GM12891 (cell line): ENCODE measurements around the gene ERCC3.

Experiments
- DNase-seq: peaks from one replicate; pipeline ENCODE4 v3.0.0; 2011; ENCODE audit warnings: low spot score; ENCODE audit not compliant: insufficient read length
- FAIRE-seq: peaks from 2 replicates; lab custom pipeline; 2011; peaks lifted over from hg19 to GRCh38; lab: Jason Lieb, UNC
- PAX5 ChIP-seq: IDR thresholded peaks from 2 replicates; pipeline ENCODE4 v1.6.1; 2011; ENCODE audit warnings: low read length, moderate library complexity, mild to moderate bottlenecking; ENCODE audit not compliant: insufficient read depth, severe bottlenecking
- POLR2A ChIP-seq: IDR thresholded peaks from 2 replicates; pipeline ENCODE4 v1.6.1; 2011; ENCODE audit warnings: low read depth, low read length, control low read depth
- POLR2AphosphoS5 ChIP-seq: IDR thresholded peaks from 2 replicates; pipeline ENCODE4 v1.6.1; 2011; ENCODE audit warnings: low read depth, low read length, control low read depth
- POU2F2 ChIP-seq: IDR thresholded peaks from 2 replicates; pipeline ENCODE4 v1.6.1; 2011; ENCODE audit warnings: low read depth, mild to moderate bottlenecking, control low read depth, low read length, moderate library complexity
- SPI1 ChIP-seq: IDR thresholded peaks from 2 replicates; pipeline ENCODE4 v1.6.1; 2011; ENCODE audit warnings: low read depth, low read length, control low read depth
- TAF1 ChIP-seq: IDR thresholded peaks from 2 replicates; pipeline ENCODE4 v1.6.1; 2011; ENCODE audit warnings: low read depth, low read length, control low read depth

Gene ERCC3

GRCh38 chr2:127283275-127283674 lies 10.7 kb downstream of the ERCC3 start:
- DNase-seq (no peak), FAIRE-seq (no peak)
- TF ChIP-seq POU2F2: no peak
- no peak for TF ChIP-seq POLR2A
- TF ChIP-seq PAX5: no peak
- TF ChIP-seq TAF1: no peak
- no peak for TF ChIP-seq SPI1

DNA sequence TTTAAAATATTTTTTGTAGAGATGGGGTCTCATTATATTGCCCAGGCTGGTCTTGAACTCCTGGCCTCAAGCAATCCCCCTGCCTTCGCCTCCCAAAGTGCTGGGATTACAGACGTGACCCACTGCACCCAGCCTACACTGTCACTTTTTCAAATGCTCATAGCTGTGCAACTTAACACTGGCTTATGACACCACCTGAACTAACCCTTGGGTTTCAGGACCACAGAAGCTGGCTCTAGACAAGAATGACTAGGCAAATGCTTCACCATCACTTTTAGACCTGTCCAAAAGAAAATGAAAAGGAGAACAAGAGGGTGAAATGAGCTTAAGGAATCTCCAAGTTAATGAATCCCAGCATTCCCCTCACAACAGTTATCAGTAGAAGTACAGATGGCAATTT lies 13.3 kb downstream of the ERCC3 start:
- no peak for TF ChIP-seq POU2F2
- no peak for TF ChIP-seq PAX5
- TF ChIP-seq SPI1: no peak
- no peak for TF ChIP-seq POLR2A
- TF ChIP-seq POLR2AphosphoS5: no peak
- TF ChIP-seq TAF1: no peak
- DNase-seq (no peak), FAIRE-seq (no peak)

DNA sequence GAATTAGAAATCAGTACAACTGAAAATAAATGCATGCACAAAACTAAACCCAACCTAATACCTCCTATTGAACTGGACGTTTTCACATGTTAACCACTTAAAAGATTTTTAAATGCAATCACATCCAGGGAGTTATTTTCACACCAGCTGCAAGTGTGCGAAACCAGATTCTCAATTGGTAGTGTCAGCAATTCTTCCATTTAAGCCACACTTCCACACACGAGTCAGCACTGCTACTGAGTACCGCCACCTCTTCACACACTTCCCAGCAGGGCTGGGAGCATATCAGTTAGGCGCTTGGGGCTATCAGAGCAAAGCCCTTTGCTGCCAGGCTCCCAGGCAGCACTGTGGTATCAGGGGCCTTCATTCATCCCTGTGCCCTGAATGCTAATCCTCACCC lies 14.2 kb downstream of the ERCC3 start:
- TF ChIP-seq POLR2AphosphoS5 (no peak), SPI1 (no peak), POU2F2 (no peak), PAX5 (no peak), POLR2A (no peak), TAF1 (no peak)
- FAIRE-seq (no peak), DNase-seq (no peak)

GRCh38 chr2:127278959-127279358 lies 15.0 kb downstream of the ERCC3 start:
- FAIRE-seq (no peak), DNase-seq (no peak)
- TF ChIP-seq POU2F2: no peak
- peak; percentile 53; the same call in 1 of the 2 replicates for TF ChIP-seq SPI1
- TF ChIP-seq POLR2AphosphoS5: no peak
- no peak for TF ChIP-seq POLR2A

- no peak for DNase-seq
- no peak for FAIRE-seq
- TF ChIP-seq POU2F2 (no peak), SPI1 (peak; percentile 76)
Measured at GRCh38 chr2:127277028-127277427, 16.9 kb downstream of the ERCC3 start.

DNA sequence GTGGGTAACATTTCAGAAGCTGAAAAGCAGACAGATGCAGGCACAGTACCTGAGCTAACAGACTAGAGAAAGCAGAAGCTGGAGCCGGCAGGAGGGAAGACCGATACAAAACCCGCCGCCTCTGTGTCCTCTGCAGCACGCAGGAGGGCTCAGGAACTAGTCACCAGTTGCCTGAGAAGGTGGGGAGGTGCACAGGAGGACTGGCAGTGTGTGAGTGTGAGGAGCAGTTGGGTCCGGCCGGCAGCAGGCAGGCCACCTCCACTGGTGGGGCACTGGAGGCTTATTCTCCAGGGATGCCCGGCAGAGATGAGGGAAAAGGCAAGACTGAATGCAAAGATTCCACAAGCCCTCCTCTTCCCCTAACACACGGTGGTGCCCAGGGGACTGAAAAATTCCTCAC lies 18.2 kb downstream of the ERCC3 start:
- no peak for DNase-seq
- no peak for TF ChIP-seq POLR2A
- no peak for TF ChIP-seq POLR2AphosphoS5
- TF ChIP-seq SPI1: no peak
- no peak for TF ChIP-seq PAX5
- TF ChIP-seq POU2F2: no peak
- TF ChIP-seq TAF1: no peak
- FAIRE-seq: no peak

DNA sequence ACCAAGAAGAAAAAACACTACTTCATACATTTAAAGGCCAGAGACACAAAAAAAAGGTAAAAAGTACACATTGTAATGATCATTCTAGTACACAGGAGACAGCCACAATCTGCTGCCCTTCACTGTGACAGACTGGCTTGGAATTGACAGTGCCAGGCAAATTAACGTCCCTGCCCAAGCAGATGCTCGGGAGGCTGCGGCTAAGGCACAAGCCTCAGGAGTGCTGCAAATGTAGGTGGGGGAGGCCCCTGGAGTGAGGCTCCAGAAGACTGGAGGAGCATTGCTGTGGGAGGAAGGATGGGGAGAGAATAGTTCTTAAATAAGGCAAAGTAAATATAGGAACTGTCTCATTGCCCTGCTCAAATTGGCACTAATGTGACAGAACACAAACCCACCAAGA lies 18.6 kb downstream of the ERCC3 start:
- no peak for TF ChIP-seq PAX5
- no peak for TF ChIP-seq POLR2A
- TF ChIP-seq TAF1: no peak
- no peak for TF ChIP-seq SPI1
- no peak for TF ChIP-seq POU2F2
- TF ChIP-seq POLR2AphosphoS5: no peak
- FAIRE-seq (no peak), DNase-seq (no peak)

GRCh38 chr2:127270663-127271062 lies 23.3 kb downstream of the ERCC3 start:
- DNase-seq: no peak
- no peak for FAIRE-seq
- TF ChIP-seq TAF1: no peak
- no peak for TF ChIP-seq POLR2AphosphoS5
- TF ChIP-seq POLR2A: no peak
- no peak for TF ChIP-seq PAX5
- no peak for TF ChIP-seq SPI1
- no peak for TF ChIP-seq POU2F2

DNA sequence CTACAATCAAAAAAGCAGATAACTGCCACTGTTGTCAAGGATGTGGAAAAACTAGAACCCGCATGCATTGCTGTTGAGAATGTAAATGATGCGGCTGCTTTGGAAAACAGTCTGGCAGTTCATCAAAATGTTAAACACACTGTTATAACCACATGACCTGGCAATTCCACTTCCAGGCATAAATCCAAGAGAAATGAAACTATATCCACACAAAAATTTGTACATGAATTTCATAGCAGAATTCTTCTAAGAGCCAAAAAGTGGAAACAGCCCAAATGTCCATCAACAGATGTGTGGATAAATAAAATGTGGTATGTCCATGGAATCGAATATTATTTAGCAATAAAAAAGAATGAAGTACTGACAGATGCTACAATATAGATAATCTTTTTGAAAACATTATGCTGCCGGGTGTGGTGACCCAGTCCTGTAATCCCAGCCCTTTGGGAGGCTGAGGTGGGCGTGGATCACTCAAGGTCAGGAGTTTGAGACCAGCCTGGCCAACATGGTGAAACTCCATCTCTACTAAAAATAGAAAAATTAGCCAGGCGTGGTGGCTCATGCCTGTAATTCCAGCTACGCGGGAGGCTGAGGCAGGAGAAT lies 32.0 kb downstream of the ERCC3 start:
- no peak for TF ChIP-seq SPI1
- TF ChIP-seq POU2F2: no peak
- TF ChIP-seq TAF1: no peak
- no peak for TF ChIP-seq POLR2AphosphoS5
- no peak for TF ChIP-seq PAX5
- no peak for TF ChIP-seq POLR2A
- DNase-seq (no peak), FAIRE-seq (no peak)

GRCh38 chr2:127259355-127259754 lies 34.6 kb downstream of the ERCC3 start:
- no peak for TF ChIP-seq POLR2A
- no peak for TF ChIP-seq POLR2AphosphoS5
- no peak for TF ChIP-seq PAX5
- TF ChIP-seq POU2F2: no peak
- TF ChIP-seq TAF1: no peak
- TF ChIP-seq SPI1: no peak
- DNase-seq: no peak
- FAIRE-seq: no peak
